ENCODE data around the gene MEN1. TPM values are rescaled to one million over a fixed set of nuclear protein-coding genes. Genes with fewer than 3 reads are reported as not detected.
A peak's percentile ranks its signal among the peaks of the same experiment; 100 is the strongest.
"Not testable (repeated sequence)": the region's sequence is repeated elsewhere in the genome, so short reads cannot be mapped to it uniquely, and the experiment has no call there.

The MEN1 gene
- total and polyA plus RNA-seq, 8 donors, result 26.9 to 46.5 (median 37.0) TPM

- no peak for ATAC-seq
- Histone ChIP-seq H3K4me3 (no peak overlapping the region), H3K9me3 (no peaks in the 10 kb centered on the region), H3K36me3 (peaks cover 0 to 35% of the 10 kb centered on the region in 2 donors), H3K27ac (peak overlapping the region; percentile 11 to 92), H3K27me3 (no peaks in the 10 kb centered on the region), H3K4me1 (peaks cover 23 to 91% of the 10 kb centered on the region in 2 donors)
- intact Hi-C loops (cut with DNase I), result loop anchor here (5.0 to 10.0 kb wide), 3 partner anchors 43 to 175 kb away; partner anchors contain the start of gene SNX15 (in 1 of the 2)
- DNase-seq, result peak in 2 of 4 donors; percentile 65 to 69
- TF ChIP-seq CTCF (IDR thresholded peaks at IDR 0.05), result no peak
These were observed 39.4 kb upstream of the MEN1 start for GRCh38 chr11:64849598-64850356.

- peak in 1 of 4 donors; percentile 69 for DNase-seq
These were observed 38.7 kb upstream of the MEN1 start for GRCh38 chr11:64848826-64849597.

GRCh38 chr11:64848214-64848825 lies 38.0 kb upstream of the MEN1 start:
- peaks cover 0 to 20% of the 10 kb centered on the region in 2 donors for H3K36me3 ChIP-seq
- intact Hi-C loops (cut with DNase I), result loop anchor here (5.0 to 10.0 kb wide), 3 partner anchors 44 to 176 kb away; partner anchors contain the start of gene SNX15 (in 1 of the 2)
- H3K27ac ChIP-seq, result peak overlapping the region in 1 of 2 donors; percentile 92
- DNase-seq (peak in 1 of 4 donors; percentile 47), ATAC-seq (no peak)
- no peaks in the 10 kb centered on the region for H3K9me3 ChIP-seq
- peaks cover 11 to 90% of the 10 kb centered on the region in 2 donors for H3K4me1 ChIP-seq
- TF ChIP-seq CTCF (IDR thresholded peaks at IDR 0.05), result no peak
- H3K27me3 ChIP-seq, result no peaks in the 10 kb centered on the region
- no peak overlapping the region for H3K4me3 ChIP-seq

More at GRCh38 chr11:64848826-64849597, 38.7 kb upstream of the MEN1 start:
- H3K36me3 ChIP-seq, result peaks cover 0 to 27% of the 10 kb centered on the region in 2 donors
- no peaks in the 10 kb centered on the region for H3K9me3 ChIP-seq
- ATAC-seq, result peak; percentile 4
- no peaks in the 10 kb centered on the region for H3K27me3 ChIP-seq
- H3K4me1 ChIP-seq, result peaks cover 16 to 91% of the 10 kb centered on the region in 2 donors
- TF ChIP-seq CTCF (IDR thresholded peaks at IDR 0.05), result no peak
- no peak overlapping the region for H3K4me3 ChIP-seq
- peak overlapping the region in 1 of 2 donors; percentile 92 for H3K27ac ChIP-seq
- intact Hi-C loops (cut with DNase I), result loop anchor here (5.0 to 10.0 kb wide), 3 partner anchors 43 to 176 kb away; partner anchors contain the start of gene SNX15 (in 1 of the 2)

- Histone ChIP-seq H3K4me1 (peaks cover 18 to 79% of the 10 kb centered on the region in 2 donors), H3K9me3 (no peaks in the 10 kb centered on the region), H3K27me3 (no peaks in the 10 kb centered on the region), H3K27ac (peak overlapping the region in 1 of 2 donors; percentile 46), H3K4me3 (no peak overlapping the region), H3K36me3 (peaks cover 0 to 8% of the 10 kb centered on the region in 2 donors)
- DNase-seq (peak; percentile 82 to 99 (median 93)), ATAC-seq (peak; percentile 72)
- peak; percentile 98 to 99 for TF ChIP-seq CTCF (IDR thresholded peaks at IDR 0.05)
- intact Hi-C loops (cut with DNase I), result loop anchor here (5.0 to 10.0 kb wide), 3 partner anchors 45 to 178 kb away; partner anchors contain the start of gene SNX15 (in 1 of the 2)
These were observed 36.8 kb upstream of the MEN1 start for GRCh38 chr11:64846998-64847666.

GRCh38 chr11:64845776-64846129 lies 35.4 kb upstream of the MEN1 start:
- ATAC-seq, H3K4me3 ChIP-seq, DNase-seq, H3K9me3 ChIP-seq, H3K36me3 ChIP-seq, H3K27me3 ChIP-seq: not testable (repeated sequence)
- Histone ChIP-seq H3K27ac (peak overlapping the region in 1 of 2 donors; percentile 40), H3K4me1 (peaks cover 18 to 65% of the 10 kb centered on the region in 2 donors)
- intact Hi-C loops (cut with DNase I), result loop anchor here (5.0 to 10.0 kb wide), 3 partner anchors 47 to 179 kb away; partner anchors contain the start of gene SNX15 (in 1 of the 2)
